ENCODE data around the gene PSKH1.

- TF ChIP-seq CBX5 (IDR thresholded peaks at IDR 0.05; ENCODE audit: low read depth): no peak
- no peak for TF ChIP-seq POLR2AphosphoS2 (IDR thresholded peaks at IDR 0.05; ENCODE audit: low read depth, low read length)
- no peak for TF ChIP-seq EP300 (IDR thresholded peaks at IDR 0.05; ENCODE audit: borderline replicate concordance in 1 of 2, control insufficient read depth in 1 of 2, low read depth in 2 of 2, low read length in 2 of 2)
- TF ChIP-seq, protein P1, sequence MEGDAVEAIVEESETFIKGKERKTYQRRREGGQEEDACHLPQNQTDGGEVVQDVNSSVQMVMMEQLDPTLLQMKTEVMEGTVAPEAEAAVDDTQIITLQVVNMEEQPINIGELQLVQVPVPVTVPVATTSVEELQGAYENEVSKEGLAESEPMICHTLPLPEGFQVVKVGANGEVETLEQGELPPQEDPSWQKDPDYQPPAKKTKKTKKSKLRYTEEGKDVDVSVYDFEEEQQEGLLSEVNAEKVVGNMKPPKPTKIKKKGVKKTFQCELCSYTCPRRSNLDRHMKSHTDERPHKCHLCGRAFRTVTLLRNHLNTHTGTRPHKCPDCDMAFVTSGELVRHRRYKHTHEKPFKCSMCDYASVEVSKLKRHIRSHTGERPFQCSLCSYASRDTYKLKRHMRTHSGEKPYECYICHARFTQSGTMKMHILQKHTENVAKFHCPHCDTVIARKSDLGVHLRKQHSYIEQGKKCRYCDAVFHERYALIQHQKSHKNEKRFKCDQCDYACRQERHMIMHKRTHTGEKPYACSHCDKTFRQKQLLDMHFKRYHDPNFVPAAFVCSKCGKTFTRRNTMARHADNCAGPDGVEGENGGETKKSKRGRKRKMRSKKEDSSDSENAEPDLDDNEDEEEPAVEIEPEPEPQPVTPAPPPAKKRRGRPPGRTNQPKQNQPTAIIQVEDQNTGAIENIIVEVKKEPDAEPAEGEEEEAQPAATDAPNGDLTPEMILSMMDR (IDR thresholded peaks at IDR 0.05 in 2 of 3, conservative IDR thresholded peaks at IDR 0.05 in 1 of 3; ENCODE audit: control insufficient read depth in 2 of 3, extremely low read depth in 1 of 3, insufficient read depth in 1 of 3, low read depth in 3 of 3, low read length in 3 of 3): no peak
- TF ChIP-seq, protein P2, sequence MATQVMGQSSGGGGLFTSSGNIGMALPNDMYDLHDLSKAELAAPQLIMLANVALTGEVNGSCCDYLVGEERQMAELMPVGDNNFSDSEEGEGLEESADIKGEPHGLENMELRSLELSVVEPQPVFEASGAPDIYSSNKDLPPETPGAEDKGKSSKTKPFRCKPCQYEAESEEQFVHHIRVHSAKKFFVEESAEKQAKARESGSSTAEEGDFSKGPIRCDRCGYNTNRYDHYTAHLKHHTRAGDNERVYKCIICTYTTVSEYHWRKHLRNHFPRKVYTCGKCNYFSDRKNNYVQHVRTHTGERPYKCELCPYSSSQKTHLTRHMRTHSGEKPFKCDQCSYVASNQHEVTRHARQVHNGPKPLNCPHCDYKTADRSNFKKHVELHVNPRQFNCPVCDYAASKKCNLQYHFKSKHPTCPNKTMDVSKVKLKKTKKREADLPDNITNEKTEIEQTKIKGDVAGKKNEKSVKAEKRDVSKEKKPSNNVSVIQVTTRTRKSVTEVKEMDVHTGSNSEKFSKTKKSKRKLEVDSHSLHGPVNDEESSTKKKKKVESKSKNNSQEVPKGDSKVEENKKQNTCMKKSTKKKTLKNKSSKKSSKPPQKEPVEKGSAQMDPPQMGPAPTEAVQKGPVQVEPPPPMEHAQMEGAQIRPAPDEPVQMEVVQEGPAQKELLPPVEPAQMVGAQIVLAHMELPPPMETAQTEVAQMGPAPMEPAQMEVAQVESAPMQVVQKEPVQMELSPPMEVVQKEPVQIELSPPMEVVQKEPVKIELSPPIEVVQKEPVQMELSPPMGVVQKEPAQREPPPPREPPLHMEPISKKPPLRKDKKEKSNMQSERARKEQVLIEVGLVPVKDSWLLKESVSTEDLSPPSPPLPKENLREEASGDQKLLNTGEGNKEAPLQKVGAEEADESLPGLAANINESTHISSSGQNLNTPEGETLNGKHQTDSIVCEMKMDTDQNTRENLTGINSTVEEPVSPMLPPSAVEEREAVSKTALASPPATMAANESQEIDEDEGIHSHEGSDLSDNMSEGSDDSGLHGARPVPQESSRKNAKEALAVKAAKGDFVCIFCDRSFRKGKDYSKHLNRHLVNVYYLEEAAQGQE (IDR thresholded peaks at IDR 0.05; ENCODE audit: low read depth, low read length): no peak
- no peak for TF ChIP-seq RB1 (IDR thresholded peaks at IDR 0.05; ENCODE audit: borderline replicate concordance)
- TF ChIP-seq ZBED1 (IDR thresholded peaks at IDR 0.05; ENCODE audit: borderline replicate concordance): no peak
- TF ChIP-seq CEBPB (IDR thresholded peaks at IDR 0.05; ENCODE audit: borderline replicate concordance in 1 of 2, low read depth in 2 of 2, low read length in 2 of 2): no peak
- TF ChIP-seq NR2C2 (IDR thresholded peaks at IDR 0.05; ENCODE audit: borderline replicate concordance, control insufficient read depth, insufficient read length, low read depth): no peak
- TF ChIP-seq CEBPZ (IDR thresholded peaks at IDR 0.05; ENCODE audit: low read depth, low read length): no peak
- no peak for TF ChIP-seq PAX5 (IDR thresholded peaks at IDR 0.05; ENCODE audit: borderline replicate concordance, low read depth, low read length)
- TF ChIP-seq TCF3 (IDR thresholded peaks at IDR 0.05; ENCODE audit: borderline replicate concordance, insufficient read depth, low read depth, low read length): no peak
- TF ChIP-seq SIN3A (IDR thresholded peaks at IDR 0.05; ENCODE audit: low read depth, low read length): no peak
Observed at GRCh38 chr16:67923414-67924116, 30.5 kb downstream of the PSKH1 start.
